Natural killer cell (primary cell): ENCODE results near the gene TSPAN10. TPM values are rescaled to one million over a fixed set of nuclear protein-coding genes. Genes with fewer than 3 reads are reported as not detected.

ENCODE experiments used
- ATAC-seq, 3 donors: fragments of 150-1000 bp in 2 of 3; fragments of 200-7000 bp in 1 of 3; cut with Tn5 transposase; 1 replicate in 1 of 3; 2 replicates in 2 of 3; pipeline ENCODE4 v1.10.0; 2021; ENCODE audit warnings: mild to moderate bottlenecking in 2 of 3, moderate library complexity in 2 of 3
- DNase-seq, 2 donors: peaks; one replicate each; pipeline versions ENCODE4 v3.0.0 to v3.0.0-alpha.2; 2013 to 2021; ENCODE audit warnings: mixed read lengths in 1 of 2
- H3K27ac ChIP-seq: one replicate; pipeline ENCODE4 v1.5.1; 2013; ENCODE audit warnings: mild to moderate bottlenecking, low read length
- H3K27me3 ChIP-seq: one replicate; pipeline ENCODE4 v1.6.1; 2013; ENCODE audit warnings: low read length; ENCODE audit not compliant: control insufficient read depth, insufficient read depth
- H3K36me3 ChIP-seq: one replicate; pipeline ENCODE4 v1.6.1; 2013; ENCODE audit warnings: low read length; ENCODE audit not compliant: control insufficient read depth, insufficient read depth
- H3K4me1 ChIP-seq: one replicate; pipeline ENCODE4 v1.6.1; 2013; ENCODE audit warnings: low read length; ENCODE audit not compliant: control insufficient read depth, insufficient read depth
- H3K4me3 ChIP-seq: one replicate; pipeline ENCODE4 v1.5.1; 2013; ENCODE audit warnings: low read length
- H3K9me3 ChIP-seq: one replicate; pipeline ENCODE4 v1.6.1; 2013; ENCODE audit warnings: low read length; ENCODE audit not compliant: control insufficient read depth, insufficient read depth
- H3K27ac Mint-ChIP-seq, 2 donors: one replicate each; pipeline ENCODE4 v1.8.0; 2022; ENCODE audit warnings: mild to moderate bottlenecking in 2 of 2, mixed read lengths in 2 of 2, moderate library complexity in 1 of 2
- H3K27me3 Mint-ChIP-seq, 2 donors: one replicate each; pipeline ENCODE4 v1.8.0; 2022; ENCODE audit warnings: low read depth in 2 of 2, mixed read lengths in 2 of 2
- H3K36me3 Mint-ChIP-seq: one replicate; pipeline ENCODE4 v1.8.0; 2022; ENCODE audit warnings: mixed read lengths
- H3K4me1 Mint-ChIP-seq, 2 donors: one replicate each; pipeline ENCODE4 v1.8.0; 2022; ENCODE audit warnings: mixed read lengths in 2 of 2
- H3K4me3 Mint-ChIP-seq: one replicate; pipeline ENCODE4 v1.8.0; 2022; ENCODE audit warnings: mild to moderate bottlenecking, moderate library complexity, mixed read lengths
- H3K9me3 Mint-ChIP-seq, 2 donors: one replicate each; pipeline ENCODE4 v1.8.0; 2022; ENCODE audit warnings: mixed read lengths in 2 of 2
- WGBS: methylation state at CpG from one replicate; pipeline ENCODE4 v1.1.7; 2013; ENCODE audit warnings: missing lambda C conversion rate; ENCODE audit not compliant: insufficient coverage; 5-methylcytosine and 5-hydroxymethylcytosine counted together
- intact Hi-C: fragments of 100-400 bp; cut with micrococcal nuclease; formaldehyde crosslinking; loops from one replicate; pipeline ENCODE4 v1.14.2; 2022
- total RNA-seq, 4 donors: library from RNA; stranded (reverse); fragments of 120-200 nt in 1 of 4; gene quantifications; one replicate each; pipeline versions ENCODE4 v1.2.3 to v1.2.4, GENCODE V29; 2013 to 2022
- TF ChIP-seq, protein P1 (sequence below): fragments of 200-600 bp; IDR thresholded peaks from one replicate; pipeline ENCODE4 v1.8.0; 2022; ENCODE audit warnings: antibody characterized with exemption

Gene TSPAN10
- total RNA-seq, 3 donors from 2014 or later (not counting 1 experiment from before 2014, with no cell fraction given), result 0.24 to 0.35 (median 0.29) TPM

GRCh38 chr17:81688616-81689015 is 51.6 kb downstream of the TSPAN10 start:
- Histone ChIP-seq H3K4me1 (peaks cover 18% of the 10 kb centered on the region), H3K27me3 (no peaks in the 10 kb centered on the region), H3K4me3 (no peak overlapping the region), H3K9me3 (no peaks in the 10 kb centered on the region), H3K27ac (no peak overlapping the region), H3K36me3 (peaks cover 63% of the 10 kb centered on the region)
- no peaks in the 10 kb centered on the region for H3K36me3 Mint-ChIP-seq
- DNase-seq (no peak), ATAC-seq (no peak)
- TF ChIP-seq, protein P1, sequence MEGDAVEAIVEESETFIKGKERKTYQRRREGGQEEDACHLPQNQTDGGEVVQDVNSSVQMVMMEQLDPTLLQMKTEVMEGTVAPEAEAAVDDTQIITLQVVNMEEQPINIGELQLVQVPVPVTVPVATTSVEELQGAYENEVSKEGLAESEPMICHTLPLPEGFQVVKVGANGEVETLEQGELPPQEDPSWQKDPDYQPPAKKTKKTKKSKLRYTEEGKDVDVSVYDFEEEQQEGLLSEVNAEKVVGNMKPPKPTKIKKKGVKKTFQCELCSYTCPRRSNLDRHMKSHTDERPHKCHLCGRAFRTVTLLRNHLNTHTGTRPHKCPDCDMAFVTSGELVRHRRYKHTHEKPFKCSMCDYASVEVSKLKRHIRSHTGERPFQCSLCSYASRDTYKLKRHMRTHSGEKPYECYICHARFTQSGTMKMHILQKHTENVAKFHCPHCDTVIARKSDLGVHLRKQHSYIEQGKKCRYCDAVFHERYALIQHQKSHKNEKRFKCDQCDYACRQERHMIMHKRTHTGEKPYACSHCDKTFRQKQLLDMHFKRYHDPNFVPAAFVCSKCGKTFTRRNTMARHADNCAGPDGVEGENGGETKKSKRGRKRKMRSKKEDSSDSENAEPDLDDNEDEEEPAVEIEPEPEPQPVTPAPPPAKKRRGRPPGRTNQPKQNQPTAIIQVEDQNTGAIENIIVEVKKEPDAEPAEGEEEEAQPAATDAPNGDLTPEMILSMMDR, result no peak
- no peaks in the 10 kb centered on the region for H3K9me3 Mint-ChIP-seq
- no peaks in the 10 kb centered on the region for H3K27me3 Mint-ChIP-seq
- H3K27ac Mint-ChIP-seq, result no peak overlapping the region
- 95% methylated on average over 14 of the region's 14 CpGs for WGBS
- no peak overlapping the region for H3K4me3 Mint-ChIP-seq
- H3K4me1 Mint-ChIP-seq, result peaks cover 18 to 38% of the 10 kb centered on the region in 2 donors
- intact Hi-C loops, result no loop called here

GRCh38 chr17:81690066-81690465 is 53.1 kb downstream of the TSPAN10 start:
- no peak overlapping the region for H3K27ac Mint-ChIP-seq
- H3K9me3 Mint-ChIP-seq, result no peaks in the 10 kb centered on the region
- DNase-seq (no peak), ATAC-seq (no peak)
- H3K27ac ChIP-seq, result no peak overlapping the region
- no peak overlapping the region for H3K4me3 Mint-ChIP-seq
- no peak overlapping the region for H3K4me3 ChIP-seq
- no peaks in the 10 kb centered on the region for H3K27me3 ChIP-seq
- TF ChIP-seq, protein P1, result no peak
- peaks cover 9% of the 10 kb centered on the region for H3K4me1 ChIP-seq
- H3K4me1 Mint-ChIP-seq, result peaks cover 11 to 31% of the 10 kb centered on the region in 2 donors
- intact Hi-C loops, result no loop called here
- H3K9me3 ChIP-seq, result no peaks in the 10 kb centered on the region
- no peaks in the 10 kb centered on the region for H3K36me3 Mint-ChIP-seq
- H3K27me3 Mint-ChIP-seq, result no peaks in the 10 kb centered on the region
- 94% methylated on average over 18 of the region's 18 CpGs for WGBS
- H3K36me3 ChIP-seq, result peaks cover 77% of the 10 kb centered on the region

GRCh38 chr17:81690549-81690948 is 53.6 kb downstream of the TSPAN10 start:
- peaks cover 11 to 27% of the 10 kb centered on the region in 2 donors for H3K4me1 Mint-ChIP-seq
- intact Hi-C loops, result no loop called here
- Histone ChIP-seq H3K4me3 (no peak overlapping the region), H3K36me3 (peaks cover 82% of the 10 kb centered on the region), H3K4me1 (peaks cover 4% of the 10 kb centered on the region), H3K27me3 (no peaks in the 10 kb centered on the region), H3K9me3 (no peaks in the 10 kb centered on the region), H3K27ac (no peak overlapping the region)
- no peaks in the 10 kb centered on the region for H3K9me3 Mint-ChIP-seq
- H3K27ac Mint-ChIP-seq, result no peak overlapping the region
- no peaks in the 10 kb centered on the region for H3K27me3 Mint-ChIP-seq
- TF ChIP-seq, protein P1, result no peak
- WGBS, result 94% methylated on average over 17 of the region's 17 CpGs
- H3K36me3 Mint-ChIP-seq, result no peaks in the 10 kb centered on the region
- ATAC-seq (no peak), DNase-seq (no peak)
- no peak overlapping the region for H3K4me3 Mint-ChIP-seq

GRCh38 chr17:81691196-81691595 is 54.2 kb downstream of the TSPAN10 start:
- H3K4me3 ChIP-seq, result no peak overlapping the region
- no peaks in the 10 kb centered on the region for H3K9me3 ChIP-seq
- peaks cover 89% of the 10 kb centered on the region for H3K36me3 ChIP-seq
- Mint-ChIP-seq H3K27me3 (no peaks in the 10 kb centered on the region), H3K4me3 (no peak overlapping the region), H3K27ac (no peak overlapping the region), H3K9me3 (no peaks in the 10 kb centered on the region), H3K36me3 (no peaks in the 10 kb centered on the region), H3K4me1 (peaks cover 11 to 25% of the 10 kb centered on the region in 2 donors)
- no peak for ATAC-seq
- intact Hi-C loops, result no loop called here
- no peaks in the 10 kb centered on the region for H3K4me1 ChIP-seq
- H3K27me3 ChIP-seq, result no peaks in the 10 kb centered on the region
- TF ChIP-seq, protein P1, result no peak
- H3K27ac ChIP-seq, result no peak overlapping the region
- no peak for DNase-seq
- WGBS, result 97% methylated on average over 18 of the region's 18 CpGs
